Stimulated activated CD8-positive, alpha-beta memory T cell treated with anti-CD3 and anti-CD28 coated beads, Interleukin-7, amount 100 ng/mL, for 4 hours (primary cell): ENCODE measurements around the gene UROC1.

Experiments
- DNase-seq, 2 donors: peaks; one replicate each; pipeline ENCODE4 v3.0.0-alpha.2; 2020; ENCODE audit warnings: low read depth in 2 of 2

Gene UROC1

GRCh38 chr3:126494970-126495230, 22.7 kb downstream of the UROC1 start:
- no peak for DNase-seq

- DNase-seq, result no peak
These were observed 23.2 kb downstream of the UROC1 start for GRCh38 chr3:126494204-126494969.

- DNase-seq, result no peak
These were observed 23.8 kb downstream of the UROC1 start for GRCh38 chr3:126493739-126494138.

GRCh38 chr3:126493051-126493450, 24.5 kb downstream of the UROC1 start:
- no peak for DNase-seq

GRCh38 chr3:126491221-126492013, 26.2 kb downstream of the UROC1 start:
- DNase-seq, result no peak

- no peak for DNase-seq
These were observed 27.0 kb downstream of the UROC1 start for GRCh38 chr3:126490619-126491018.

GRCh38 chr3:126488886-126489569, 28.5 kb downstream of the UROC1 start:
- DNase-seq, result no peak

GRCh38 chr3:126488185-126488584, 29.4 kb downstream of the UROC1 start:
- DNase-seq, result no peak

- DNase-seq, result no peak
These were observed 30.3 kb downstream of the UROC1 start for GRCh38 chr3:126487151-126487771.

- no peak for DNase-seq
These were observed 31.2 kb downstream of the UROC1 start for GRCh38 chr3:126486360-126486847.

GRCh38 chr3:126485956-126486355, 31.6 kb downstream of the UROC1 start:
- DNase-seq, result no peak

- DNase-seq, result no peak
These were observed 32.2 kb downstream of the UROC1 start for GRCh38 chr3:126485176-126485897.

GRCh38 chr3:126484662-126485061, 32.9 kb downstream of the UROC1 start:
- DNase-seq, result no peak

- DNase-seq, result no peak
These were observed 33.4 kb downstream of the UROC1 start for GRCh38 chr3:126484148-126484547.

- no peak for DNase-seq
These were observed 34.2 kb downstream of the UROC1 start for GRCh38 chr3:126483321-126483761.

GRCh38 chr3:126482503-126483255, 34.9 kb downstream of the UROC1 start:
- no peak for DNase-seq

GRCh38 chr3:126481808-126482502, 35.6 kb downstream of the UROC1 start:
- no peak for DNase-seq

- DNase-seq, result no peak
These were observed 36.7 kb downstream of the UROC1 start for GRCh38 chr3:126480861-126481260.

- no peak for DNase-seq
These were observed 37.4 kb downstream of the UROC1 start for GRCh38 chr3:126480206-126480605.

GRCh38 chr3:126479642-126480041, 37.9 kb downstream of the UROC1 start:
- no peak for DNase-seq
